Measurements from ENCODE around the gene ROBO2. TPM values are rescaled to one million over a fixed set of nuclear protein-coding genes. Genes with fewer than 3 reads are reported as not detected.

The ROBO2 gene
- total RNA-seq, 1 donor from 2014 or later: 0.79 TPM

DNA sequence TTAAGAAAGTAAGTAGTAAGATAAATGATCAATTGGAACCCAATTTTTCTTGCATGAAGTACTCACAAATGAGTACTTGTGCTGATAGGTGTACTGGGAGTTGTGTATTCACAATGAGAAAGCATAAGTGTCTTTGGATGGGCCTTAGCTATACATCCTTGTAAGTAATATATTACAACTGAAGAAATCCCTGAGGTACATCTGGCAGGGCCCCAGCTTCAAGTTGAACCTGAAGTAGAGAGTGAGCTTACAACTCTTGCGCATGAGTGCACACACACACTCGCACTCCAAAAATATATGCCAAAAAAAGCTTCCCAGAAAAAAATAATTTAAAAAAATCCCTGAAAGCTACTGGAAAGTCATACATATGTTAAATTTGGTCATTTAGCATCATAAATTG lies 222.5 kb downstream of the ROBO2 start:
- Histone ChIP-seq H3K4me3 (ENCODE audit: low read depth, low read length) (no peak overlapping the region), H3K27me3 (ENCODE audit: control insufficient read depth, insufficient read depth, low read length) (no peaks in the 10 kb centered on the region), H3K36me3 (ENCODE audit: control insufficient read depth, insufficient read depth, low read length) (no peaks in the 10 kb centered on the region)
- DNase-seq (ENCODE audit: low read depth) (no peak), FAIRE-seq (no peak)
- no peak for TF ChIP-seq CTCF (IDR thresholded peaks at IDR 0.05; ENCODE audit: insufficient read depth, low read length, severe bottlenecking)

- no peak for TF ChIP-seq CTCF (IDR thresholded peaks at IDR 0.05; ENCODE audit: insufficient read depth, low read length, severe bottlenecking)
- H3K36me3 ChIP-seq (ENCODE audit: control insufficient read depth, insufficient read depth, low read length): no peaks in the 10 kb centered on the region
- no peak overlapping the region for H3K4me3 ChIP-seq (ENCODE audit: low read depth, low read length)
- DNase-seq (ENCODE audit: low read depth): no peak
- no peak for FAIRE-seq
- no peaks in the 10 kb centered on the region for H3K27me3 ChIP-seq (ENCODE audit: control insufficient read depth, insufficient read depth, low read length)
Measured at GRCh38 chr3:77267589-77267988, 227.7 kb downstream of the ROBO2 start.

DNA sequence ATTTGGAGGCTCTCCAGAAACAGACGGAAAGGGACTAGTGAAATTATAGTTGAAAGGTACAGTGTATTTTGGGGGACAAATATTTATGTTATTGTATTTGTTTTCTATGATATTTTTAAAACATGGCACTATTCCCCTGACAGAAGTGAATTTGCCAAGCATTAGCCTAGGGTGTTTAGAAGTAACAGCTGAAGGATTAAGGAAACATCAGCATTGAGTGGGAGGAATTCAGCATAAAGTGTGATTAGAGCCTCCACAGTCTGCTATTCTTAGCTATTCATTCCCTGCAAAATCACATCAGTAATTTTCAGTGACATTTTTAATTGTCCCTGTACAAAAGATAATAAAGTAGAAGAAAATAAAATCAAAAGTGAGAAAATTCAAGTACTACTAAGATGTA lies 231.4 kb downstream of the ROBO2 start:
- DNase-seq (ENCODE audit: low read depth) (no peak), FAIRE-seq (no peak)
- no peak for TF ChIP-seq CTCF (IDR thresholded peaks at IDR 0.05; ENCODE audit: insufficient read depth, low read length, severe bottlenecking)
- Histone ChIP-seq H3K4me3 (ENCODE audit: low read depth, low read length) (no peak overlapping the region), H3K27me3 (ENCODE audit: control insufficient read depth, insufficient read depth, low read length) (no peaks in the 10 kb centered on the region), H3K36me3 (ENCODE audit: control insufficient read depth, insufficient read depth, low read length) (no peaks in the 10 kb centered on the region)

- Histone ChIP-seq H3K27me3 (ENCODE audit: control insufficient read depth, insufficient read depth, low read length) (no peaks in the 10 kb centered on the region), H3K4me3 (ENCODE audit: low read depth, low read length) (no peak overlapping the region), H3K36me3 (ENCODE audit: control insufficient read depth, insufficient read depth, low read length) (no peaks in the 10 kb centered on the region)
- no peak for TF ChIP-seq CTCF (IDR thresholded peaks at IDR 0.05; ENCODE audit: insufficient read depth, low read length, severe bottlenecking)
- no peak for FAIRE-seq
- DNase-seq (ENCODE audit: low read depth): no peak
Measured at GRCh38 chr3:77271711-77272110, 231.8 kb downstream of the ROBO2 start.

DNA sequence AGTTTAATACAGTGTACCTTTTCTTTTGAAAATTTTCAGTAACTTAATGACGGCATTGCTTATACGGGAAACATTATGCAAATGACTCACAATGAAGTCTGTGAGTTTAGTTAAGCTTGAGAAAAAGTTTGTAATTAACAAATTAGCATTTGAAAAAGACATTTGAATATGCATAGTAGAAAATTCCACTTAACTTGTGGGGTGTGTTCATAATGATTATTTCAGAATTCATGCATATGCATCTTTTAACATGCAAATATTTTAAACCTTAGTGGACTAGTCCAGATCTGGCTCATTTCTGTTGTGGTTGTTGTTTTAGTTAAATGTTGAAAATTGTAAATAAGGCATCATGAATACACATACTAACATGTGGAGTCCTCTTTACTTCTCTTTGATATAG lies 239.4 kb downstream of the ROBO2 start:
- Histone ChIP-seq H3K36me3 (ENCODE audit: control insufficient read depth, insufficient read depth, low read length) (no peaks in the 10 kb centered on the region), H3K4me3 (ENCODE audit: low read depth, low read length) (no peak overlapping the region), H3K27me3 (ENCODE audit: control insufficient read depth, insufficient read depth, low read length) (no peaks in the 10 kb centered on the region)
- FAIRE-seq (no peak), DNase-seq (ENCODE audit: low read depth) (no peak)
- TF ChIP-seq CTCF (IDR thresholded peaks at IDR 0.05; ENCODE audit: insufficient read depth, low read length, severe bottlenecking): no peak

- FAIRE-seq: no peak
- no peaks in the 10 kb centered on the region for H3K36me3 ChIP-seq (ENCODE audit: control insufficient read depth, insufficient read depth, low read length)
- TF ChIP-seq CTCF (IDR thresholded peaks at IDR 0.05; ENCODE audit: insufficient read depth, low read length, severe bottlenecking): no peak
- DNase-seq (ENCODE audit: low read depth): no peak
- no peaks in the 10 kb centered on the region for H3K27me3 ChIP-seq (ENCODE audit: control insufficient read depth, insufficient read depth, low read length)
- no peak overlapping the region for H3K4me3 ChIP-seq (ENCODE audit: low read depth, low read length)
Measured at GRCh38 chr3:77281721-77282120, 241.8 kb downstream of the ROBO2 start.
